ENCODE data around the gene RNF19B. TPM values are rescaled to one million over a fixed set of nuclear protein-coding genes. Genes with fewer than 3 reads are reported as not detected.

The RNF19B gene
- total RNA-seq, 1 donor from 2014 or later, result 20.1 TPM

DNA sequence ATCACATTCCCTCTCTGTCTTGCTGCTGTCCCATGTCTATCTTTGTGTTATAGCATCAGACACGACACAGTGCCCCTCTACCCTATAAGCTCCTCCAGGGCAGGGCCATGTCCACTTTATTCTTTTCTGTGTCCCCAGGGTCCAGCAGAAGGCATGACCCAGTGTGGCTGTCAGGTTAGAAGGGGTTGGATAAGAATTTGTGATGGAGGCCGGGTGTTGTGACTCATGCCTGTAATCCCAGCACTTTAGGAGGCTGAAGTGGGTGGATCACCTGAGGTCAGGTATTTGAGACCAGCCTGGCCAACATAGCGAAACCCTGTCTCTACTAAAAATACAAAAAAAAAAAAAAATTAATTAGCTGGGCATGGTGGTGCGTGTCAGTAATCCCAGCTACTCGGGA lies 26.3 kb upstream of the RNF19B start:
- Mint-ChIP-seq H3K4me3 (no peak overlapping the region), H3K36me3 (no peaks in the 10 kb centered on the region), H3K27me3 (no peaks in the 10 kb centered on the region), H3K27ac (no peak overlapping the region), H3K4me1 (ENCODE audit: unreplicated experiment) (peaks cover 25% of the 10 kb centered on the region), H3K9me3 (no peaks in the 10 kb centered on the region)
- DNase-seq (ENCODE audit: extremely low spot score, unreplicated experiment), result no peak
- no peak for TF ChIP-seq CTCF (conservative IDR thresholded peaks at IDR 0.05)

- DNase-seq (ENCODE audit: extremely low spot score, unreplicated experiment), result no peak
- Mint-ChIP-seq H3K27me3 (no peaks in the 10 kb centered on the region), H3K4me1 (ENCODE audit: unreplicated experiment) (peaks cover 21% of the 10 kb centered on the region), H3K4me3 (no peak overlapping the region), H3K36me3 (no peaks in the 10 kb centered on the region), H3K9me3 (no peaks in the 10 kb centered on the region), H3K27ac (peak overlapping the region; percentile 50)
- TF ChIP-seq CTCF (conservative IDR thresholded peaks at IDR 0.05), result no peak
Measured at GRCh38 chr1:32989160-32990050, 24.8 kb upstream of the RNF19B start.

DNA sequence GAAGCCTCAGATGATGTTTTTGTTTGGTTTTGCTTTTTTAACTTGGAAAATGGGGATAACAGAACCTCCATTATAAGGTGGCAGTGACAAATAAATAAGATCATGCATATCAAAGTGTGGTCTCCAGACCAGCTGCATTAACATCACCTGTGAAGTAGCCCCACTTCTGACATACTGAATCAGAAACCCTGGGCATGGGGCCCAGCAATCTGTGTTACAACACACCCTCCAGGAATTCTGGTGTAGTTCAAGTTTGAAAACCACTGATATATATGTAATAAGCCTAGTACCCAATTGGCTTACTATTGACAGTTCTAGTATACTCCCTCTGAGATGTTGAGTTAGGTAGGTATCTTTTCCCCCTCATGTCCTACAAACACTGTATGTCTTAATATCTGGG lies 24.1 kb upstream of the RNF19B start:
- TF ChIP-seq CTCF (conservative IDR thresholded peaks at IDR 0.05), result no peak
- H3K4me3 Mint-ChIP-seq, result no peak overlapping the region
- no peaks in the 10 kb centered on the region for H3K9me3 Mint-ChIP-seq
- no peaks in the 10 kb centered on the region for H3K27me3 Mint-ChIP-seq
- H3K27ac Mint-ChIP-seq, result no peak overlapping the region
- no peaks in the 10 kb centered on the region for H3K36me3 Mint-ChIP-seq
- H3K4me1 Mint-ChIP-seq (ENCODE audit: unreplicated experiment), result peaks cover 21% of the 10 kb centered on the region
- no peak for DNase-seq (ENCODE audit: extremely low spot score, unreplicated experiment)

- Mint-ChIP-seq H3K27ac (no peak overlapping the region), H3K4me1 (ENCODE audit: unreplicated experiment) (peaks cover 14% of the 10 kb centered on the region), H3K9me3 (no peaks in the 10 kb centered on the region)
Measured at GRCh38 chr1:32985226-32985625, 20.6 kb upstream of the RNF19B start.

DNA sequence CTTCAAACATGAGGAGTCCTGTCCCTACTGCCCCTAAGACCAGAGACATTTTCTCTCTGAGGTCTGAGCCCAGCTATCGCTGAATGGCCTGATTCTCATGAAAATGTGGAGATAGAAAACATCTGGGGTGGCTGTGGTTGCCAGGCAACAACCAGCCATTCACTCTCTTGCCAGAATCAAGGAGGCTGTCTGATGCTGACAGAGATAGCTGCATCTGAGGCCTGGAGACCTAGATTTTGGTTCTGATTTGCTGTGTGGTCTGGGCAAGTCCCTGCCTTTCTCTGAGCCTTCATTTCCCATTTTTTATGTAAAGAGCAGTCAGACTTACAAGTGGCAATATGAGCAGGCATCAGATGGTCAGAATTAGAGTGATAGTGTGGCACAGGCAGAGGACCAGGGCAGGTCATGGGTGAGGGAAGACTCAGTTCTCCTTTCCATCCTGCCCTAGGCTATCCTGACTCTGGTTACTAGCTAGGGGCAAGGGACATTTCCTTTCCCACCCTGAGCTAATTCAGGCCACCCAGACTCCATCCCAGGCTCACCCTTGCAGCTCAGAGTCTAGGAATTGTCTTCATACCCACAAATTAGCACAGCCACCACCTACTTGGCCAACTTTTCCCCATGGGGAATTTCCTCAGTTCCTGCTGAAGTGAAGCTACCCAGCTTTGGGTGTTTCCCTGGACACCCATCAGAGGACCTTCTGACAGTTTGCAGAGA lies 20.0 kb upstream of the RNF19B start:
- peaks cover 13% of the 10 kb centered on the region for H3K4me1 Mint-ChIP-seq (ENCODE audit: unreplicated experiment)
- no peak for DNase-seq (ENCODE audit: extremely low spot score, unreplicated experiment)
- H3K9me3 Mint-ChIP-seq, result no peaks in the 10 kb centered on the region
- no peak for TF ChIP-seq CTCF (conservative IDR thresholded peaks at IDR 0.05)
- H3K27ac Mint-ChIP-seq, result peak overlapping the region; percentile 23
- no peaks in the 10 kb centered on the region for H3K36me3 Mint-ChIP-seq
- H3K27me3 Mint-ChIP-seq, result no peaks in the 10 kb centered on the region
- no peak overlapping the region for H3K4me3 Mint-ChIP-seq

More at GRCh38 chr1:32985226-32985625, 20.6 kb upstream of the RNF19B start:
- no peaks in the 10 kb centered on the region for H3K36me3 Mint-ChIP-seq
- TF ChIP-seq CTCF (conservative IDR thresholded peaks at IDR 0.05), result no peak
- no peak for DNase-seq (ENCODE audit: extremely low spot score, unreplicated experiment)
- no peaks in the 10 kb centered on the region for H3K27me3 Mint-ChIP-seq
- H3K4me3 Mint-ChIP-seq, result no peak overlapping the region
